GM19238 (cell line): ENCODE data around the gene MAPKAPK2.
"Not testable (repeated sequence)": the region's sequence is repeated elsewhere in the genome, so short reads cannot be mapped to it uniquely, and the experiment has no call there.

ENCODE experiments used
- DNase-seq: peaks from one replicate; pipeline ENCODE4 v3.0.0; 2011; ENCODE audit warnings: low spot score; ENCODE audit not compliant: insufficient read length

The MAPKAPK2 gene

GRCh38 chr1:206772243-206772937, 87.7 kb downstream of the MAPKAPK2 start, which contains the start of gene IL10:
TSS of gene IL10 (minus strand) at chr1:206772494. CDS start at chr1:206772435, 59 bp downstream.
- DNase-seq: no peak

DNA sequence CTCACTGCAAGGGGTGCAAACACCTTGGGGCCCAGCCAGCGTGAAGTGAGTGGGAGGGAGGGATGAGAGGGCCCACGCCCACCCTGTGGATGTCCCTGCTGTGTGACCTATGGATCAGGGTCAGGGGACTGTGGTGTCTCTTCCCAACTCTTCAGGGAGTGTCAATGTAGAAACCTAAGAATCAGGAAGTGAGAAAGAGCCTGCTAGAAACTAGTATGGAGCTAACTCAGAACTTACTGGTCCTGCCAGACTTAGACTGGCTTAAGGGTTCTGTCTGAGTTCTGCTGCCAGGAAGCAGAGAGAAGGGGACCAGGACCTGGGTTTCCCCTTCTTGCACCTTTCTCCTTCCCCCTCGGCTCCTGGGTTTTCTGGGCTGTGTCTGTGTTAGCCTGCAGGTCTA, 89.4 kb downstream of the MAPKAPK2 start:
- no peak for DNase-seq

DNA sequence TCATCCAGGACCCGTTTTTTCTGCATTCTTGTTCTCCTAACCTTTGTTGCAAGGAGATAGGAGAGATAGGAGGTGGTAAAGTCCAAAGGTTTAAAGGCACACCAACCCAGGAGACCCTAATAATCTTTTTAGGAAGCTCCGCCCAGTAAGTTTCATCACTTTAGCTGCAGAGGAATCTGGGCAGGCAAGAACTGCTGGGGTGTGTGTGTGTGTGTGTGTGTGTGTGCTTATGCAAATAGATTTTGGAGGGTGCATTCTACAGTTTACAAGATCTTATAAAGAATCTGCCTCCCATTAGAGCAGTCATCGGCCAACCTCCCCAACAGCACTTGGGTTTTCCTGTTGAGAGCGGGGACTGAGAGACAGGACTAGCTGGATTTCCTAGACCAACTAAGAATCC, 91.5 kb downstream of the MAPKAPK2 start:
- DNase-seq: no peak

GRCh38 chr1:206778031-206778430, 93.3 kb downstream of the MAPKAPK2 start:
- no peak for DNase-seq

DNA sequence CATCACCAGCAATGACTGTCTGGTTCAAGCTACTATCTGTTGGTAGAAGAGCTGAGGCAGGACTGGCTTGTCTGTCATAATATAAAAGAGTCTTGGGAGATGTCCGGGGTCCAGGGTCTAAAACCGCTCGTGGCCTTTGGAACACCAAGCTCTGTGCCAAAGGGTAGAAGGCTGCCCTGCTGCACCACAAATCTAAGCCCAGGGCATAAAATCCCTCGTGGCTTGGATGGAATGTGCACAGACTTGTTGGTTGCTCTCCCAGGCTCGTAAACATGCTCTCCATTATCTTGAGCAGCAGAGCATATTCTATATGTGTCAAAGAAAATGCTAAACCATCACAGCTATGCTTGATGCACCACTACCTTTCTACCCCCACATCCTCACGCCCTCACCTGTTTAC, 94.2 kb downstream of the MAPKAPK2 start:
- DNase-seq: not testable (repeated sequence)

GRCh38 chr1:206779638-206780037, 94.9 kb downstream of the MAPKAPK2 start:
- no peak for DNase-seq

DNA sequence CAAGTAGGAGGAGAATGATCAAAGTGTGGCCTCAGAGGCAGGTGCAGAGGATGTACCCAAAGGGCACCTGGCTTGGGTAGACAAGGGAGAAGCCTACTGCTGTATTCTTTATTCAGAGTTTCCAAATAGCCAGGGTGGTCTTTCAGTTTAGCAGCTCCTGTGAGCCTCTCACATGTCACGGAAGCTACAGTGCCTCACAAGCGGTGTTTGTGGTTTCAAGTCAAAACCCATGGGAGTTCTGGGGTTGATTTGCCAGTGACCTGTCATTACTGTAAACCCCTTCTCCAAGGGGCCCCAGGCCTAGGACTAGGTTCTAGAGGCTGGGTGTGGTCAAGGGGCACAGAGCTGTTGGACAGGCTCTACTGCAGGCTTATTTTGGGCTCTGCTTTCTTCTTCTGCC, 97.7 kb downstream of the MAPKAPK2 start:
- no peak for DNase-seq

DNA sequence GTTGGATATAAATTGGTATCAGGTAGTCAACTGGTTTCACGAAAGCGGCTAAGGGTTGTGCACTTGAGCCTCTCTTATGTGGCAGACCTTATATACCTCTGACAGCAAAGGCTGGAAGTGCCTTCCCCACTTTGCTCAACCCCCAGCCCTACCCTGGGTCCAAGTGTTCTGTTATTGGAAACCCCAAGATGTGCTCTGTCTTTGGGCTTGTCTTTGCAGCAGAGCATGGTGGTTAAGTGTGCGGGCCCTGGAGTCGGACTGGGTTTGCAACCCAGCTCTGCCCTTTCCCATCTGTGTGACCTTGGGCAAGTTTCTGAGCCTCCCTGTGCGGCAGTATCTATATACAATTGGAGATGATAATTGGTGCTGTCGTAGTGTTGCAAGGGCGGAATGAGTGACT, 98.8 kb downstream of the MAPKAPK2 start:
- DNase-seq: no peak
